ENCODE measurements around the gene AKAP12.
"Not testable (repeated sequence)": the region's sequence is repeated elsewhere in the genome, so short reads cannot be mapped to it uniquely, and the experiment has no call there.

AKAP12 gene

DNA sequence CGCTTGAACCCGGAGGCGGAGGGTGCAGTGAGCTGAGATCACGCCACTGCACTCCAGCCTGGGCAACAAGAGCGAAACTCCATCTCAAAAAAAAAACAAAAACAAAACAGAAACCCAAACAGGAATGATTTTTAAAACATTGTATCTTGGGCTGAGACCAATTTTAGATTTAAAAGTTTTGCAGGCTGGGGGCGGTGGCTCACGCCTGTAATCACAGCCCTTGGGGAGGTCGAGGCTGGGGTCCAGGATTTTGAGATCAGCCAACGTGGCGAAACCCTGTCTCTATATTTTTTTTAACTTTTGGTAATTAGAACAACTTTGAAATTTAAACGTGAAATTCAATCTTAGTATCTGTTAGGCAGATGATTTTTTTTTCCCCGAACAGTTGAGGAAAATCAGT lies 70.5 kb downstream of the AKAP12 start:
- no peak for DNase-seq (ENCODE audit: low read depth)

DNA sequence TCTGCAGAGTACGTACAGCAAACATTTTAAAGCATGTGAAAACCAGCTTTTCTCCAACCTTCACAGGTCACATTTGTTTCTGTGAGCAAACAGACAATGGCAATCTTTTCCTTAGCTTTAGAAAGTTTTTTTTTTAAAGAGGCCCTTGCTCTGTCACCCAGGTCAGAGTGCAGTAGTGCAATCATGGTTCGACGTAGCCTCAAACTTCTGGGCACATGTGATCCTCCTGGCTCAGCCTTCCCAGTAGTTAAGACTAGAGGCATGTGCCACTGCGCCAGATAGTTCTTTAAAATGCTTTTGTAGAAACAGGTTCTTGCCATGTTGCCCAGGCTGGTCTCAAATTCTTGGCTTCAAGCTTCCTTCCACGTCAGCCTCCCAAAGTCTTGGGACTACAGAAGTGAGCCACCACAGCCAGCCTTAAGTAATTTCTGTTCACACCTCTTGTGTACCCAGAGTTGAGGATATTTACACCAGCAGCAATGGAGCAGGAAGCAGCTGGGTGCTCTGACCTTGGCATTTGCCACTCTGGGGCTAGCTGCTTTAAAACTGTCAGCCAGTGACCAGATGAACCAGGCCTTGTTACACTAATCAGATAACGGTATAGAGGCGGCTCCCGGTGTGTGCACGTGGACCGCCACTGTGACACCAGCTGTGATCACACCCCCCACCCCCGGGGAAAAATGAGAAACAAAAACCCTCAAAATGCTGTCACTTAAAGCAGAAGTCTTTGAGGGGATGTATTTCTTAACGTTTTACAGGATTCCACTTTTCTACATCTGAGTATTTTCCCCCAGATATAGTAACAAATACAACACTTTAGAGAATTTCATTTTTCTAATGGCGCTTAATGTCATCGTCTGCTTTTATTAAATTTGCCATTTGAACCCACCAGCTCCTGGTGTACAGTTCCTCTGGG lies 71.3 kb downstream of the AKAP12 start:
- no peak for DNase-seq (ENCODE audit: low read depth)

DNA sequence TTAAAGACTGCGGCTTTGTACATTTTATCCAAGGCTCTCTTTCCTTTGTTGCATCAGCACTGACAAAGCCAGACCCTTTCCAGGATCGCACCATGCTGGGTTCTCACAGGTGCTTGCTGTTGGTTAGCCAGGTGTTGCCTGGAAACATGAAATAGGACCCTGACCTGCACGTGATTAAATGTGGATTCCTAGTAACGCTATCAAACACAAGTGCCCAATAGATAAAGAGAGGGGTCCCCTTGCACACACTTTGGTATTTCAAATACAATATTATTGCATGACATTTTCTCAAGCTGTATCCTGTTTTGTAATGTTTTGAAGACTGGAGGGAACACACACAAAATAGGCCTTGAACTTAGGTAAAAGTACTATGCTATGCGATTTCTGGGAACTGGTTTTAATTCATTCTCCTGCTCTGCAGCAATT lies 73.3 kb downstream of the AKAP12 start:
- no peak for DNase-seq (ENCODE audit: low read depth)

DNA sequence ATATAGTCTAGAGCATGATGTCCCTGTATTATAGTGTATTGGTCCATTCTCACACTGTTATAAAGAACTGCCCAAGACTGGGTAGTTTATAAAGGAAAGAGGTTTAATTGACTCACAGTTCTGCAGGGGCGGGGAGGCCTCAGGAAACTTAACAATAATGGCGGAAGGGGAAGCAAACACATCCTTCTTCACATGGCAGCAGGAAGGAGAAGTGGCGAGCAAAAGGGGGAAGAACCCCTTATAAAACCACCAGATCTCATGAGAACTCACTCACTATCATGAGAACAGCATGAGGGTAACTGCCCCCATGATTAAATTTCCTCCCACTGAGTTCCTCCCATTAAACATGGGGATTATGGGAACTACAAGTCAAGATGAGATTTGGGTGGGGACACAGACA lies 75.9 kb downstream of the AKAP12 start:
- not testable (repeated sequence) for DNase-seq (ENCODE audit: low read depth)

DNA sequence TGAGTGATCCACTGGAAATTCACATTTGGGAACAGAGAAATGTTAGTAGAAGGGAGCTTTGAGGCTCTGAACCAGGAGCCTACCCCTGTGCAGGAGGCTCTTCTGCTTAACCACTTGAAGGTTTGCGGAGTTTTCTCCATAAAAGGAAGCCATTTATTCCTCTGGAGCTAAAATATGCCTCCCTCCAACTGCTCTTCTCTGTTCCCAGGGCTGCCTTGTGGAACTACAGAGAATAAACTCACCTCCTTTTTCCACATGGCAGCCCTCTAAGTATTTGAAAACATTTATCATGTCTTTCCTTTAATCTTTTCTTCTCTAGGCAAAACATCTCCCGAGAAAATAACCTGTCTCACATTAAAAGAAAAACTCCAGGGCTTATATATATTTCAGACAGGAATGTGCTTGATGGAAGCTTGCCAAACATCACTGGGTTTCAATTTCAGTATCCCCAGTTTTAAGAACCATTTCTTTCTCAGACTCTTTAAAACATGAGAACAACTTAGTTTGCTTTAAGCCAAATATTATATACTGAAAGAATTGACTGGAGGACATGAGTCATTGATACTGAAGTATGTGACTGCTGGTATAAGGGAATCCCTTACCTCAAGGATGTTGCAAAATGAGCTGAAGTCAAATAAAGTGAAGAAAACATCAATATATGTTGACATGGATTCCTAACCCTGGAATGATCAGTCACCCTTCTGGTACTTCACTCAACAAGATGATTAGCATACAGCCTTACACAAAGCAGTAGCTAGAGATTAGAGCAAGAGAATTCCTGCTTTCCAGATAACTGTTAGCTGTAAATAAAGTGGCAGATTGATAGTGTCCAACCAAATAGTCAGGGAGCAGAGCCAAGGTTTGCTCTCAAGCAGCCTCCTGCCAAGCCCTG lies 77.6 kb downstream of the AKAP12 start:
- peak; percentile 89 for DNase-seq (ENCODE audit: low read depth)

DNA sequence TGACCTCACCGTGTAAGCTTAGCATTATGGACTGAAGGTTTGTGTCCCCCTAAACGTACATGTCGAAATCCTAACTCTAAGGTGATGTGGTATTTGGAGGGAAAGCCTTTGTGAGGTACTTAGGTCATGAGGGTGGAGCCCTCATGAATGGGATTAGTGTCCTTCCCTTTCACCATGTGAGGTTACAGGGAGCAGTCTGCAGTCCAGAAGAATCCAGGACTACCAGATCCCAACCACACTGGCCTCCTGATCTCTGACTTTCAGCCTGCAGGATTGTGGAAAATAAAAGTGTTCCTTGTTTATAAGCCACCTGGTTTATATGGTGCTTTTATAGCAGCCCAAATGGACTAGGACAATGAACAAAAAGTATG lies 78.2 kb downstream of the AKAP12 start:
- DNase-seq (ENCODE audit: low read depth), result no peak

DNA sequence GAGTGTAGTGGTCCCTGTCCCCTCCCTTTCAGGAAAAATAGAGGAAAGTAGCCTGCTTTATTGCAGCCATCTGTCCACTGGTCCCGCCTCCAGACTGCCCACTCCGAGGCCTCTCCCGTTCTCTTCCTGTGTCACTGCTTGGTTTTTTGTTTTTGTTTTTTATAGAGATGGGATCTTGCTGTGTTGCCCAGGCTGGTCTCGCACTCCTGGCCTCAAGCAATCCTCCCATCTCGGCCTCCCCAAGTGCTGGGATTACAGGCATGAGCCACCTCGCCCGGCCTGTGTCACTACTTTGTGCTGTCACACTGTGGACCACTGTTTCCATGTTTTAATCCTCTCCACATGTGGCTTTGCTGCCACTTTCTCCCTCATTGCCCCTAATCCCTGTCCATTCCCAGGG lies 80.4 kb downstream of the AKAP12 start:
- DNase-seq (ENCODE audit: low read depth), result no peak

DNA sequence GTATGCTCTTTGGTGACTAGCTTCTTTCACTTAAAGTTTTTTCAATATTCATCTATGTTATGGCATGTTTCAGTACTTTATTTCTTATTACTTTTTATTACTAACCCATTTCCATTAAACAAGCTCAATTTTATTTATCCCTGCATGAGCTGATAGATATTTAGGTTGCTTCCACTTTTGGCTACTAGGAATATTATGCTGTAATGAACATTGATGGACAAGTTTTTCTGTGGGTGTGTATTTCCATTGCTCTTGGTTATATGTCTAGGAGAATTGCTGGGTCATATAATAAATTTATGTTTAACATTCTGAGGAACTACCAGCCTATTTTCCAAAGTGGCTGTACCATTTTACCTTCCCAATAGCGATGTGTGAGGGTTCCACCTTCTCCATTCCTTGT lies 81.7 kb downstream of the AKAP12 start:
- DNase-seq (ENCODE audit: low read depth), result no peak

DNA sequence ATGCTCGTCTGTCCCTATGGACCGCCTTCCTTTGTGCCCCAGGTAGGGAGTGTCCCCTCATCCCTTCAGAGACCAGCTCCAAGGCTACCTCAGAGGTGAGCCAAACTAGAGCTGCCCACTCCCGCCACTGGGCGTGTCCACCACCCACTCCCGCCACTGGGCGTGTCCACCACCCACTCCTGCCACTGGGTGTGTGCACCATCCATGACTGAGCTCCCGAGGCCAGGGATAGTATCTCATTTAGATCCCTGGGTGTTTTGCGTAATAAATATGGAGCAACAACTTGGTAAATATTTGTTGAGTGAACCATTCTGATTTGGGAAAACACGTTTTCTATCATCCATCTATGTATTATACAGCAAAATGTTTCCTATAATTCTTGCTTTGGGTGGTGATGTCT lies 82.8 kb downstream of the AKAP12 start:
- no peak for DNase-seq (ENCODE audit: low read depth)

DNA sequence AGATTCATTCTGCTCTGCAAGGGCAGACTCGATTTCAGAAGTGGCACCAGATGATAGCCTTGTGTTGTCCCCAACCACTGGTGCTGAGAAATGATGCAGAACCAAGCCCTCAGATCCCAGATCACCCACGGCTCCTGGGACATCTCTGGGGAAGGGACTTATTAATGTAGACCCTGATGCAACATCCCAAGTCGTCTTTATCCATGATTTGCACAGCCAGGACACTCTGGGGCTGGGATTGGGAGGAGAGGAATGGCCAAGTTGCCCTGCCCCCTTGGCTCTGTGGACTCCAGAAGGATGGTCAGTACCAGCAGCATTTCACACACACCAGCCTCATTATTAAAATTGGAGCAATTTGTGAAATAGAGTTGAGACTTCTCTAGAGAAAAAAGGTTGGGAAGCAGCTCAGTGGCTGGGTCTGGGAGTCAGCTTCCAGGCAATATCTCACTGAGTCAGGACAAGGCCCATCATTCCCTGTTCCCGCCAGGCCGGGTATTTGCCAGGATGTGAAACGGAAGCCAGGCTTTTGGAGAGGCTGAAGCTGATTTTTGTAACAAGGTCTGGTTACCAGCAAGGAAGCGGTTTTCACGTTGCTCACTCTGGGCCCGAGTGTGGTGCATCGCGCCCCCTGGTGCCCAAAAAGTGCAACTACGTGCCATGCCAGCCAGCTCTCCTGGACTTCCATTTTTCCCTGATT lies 84.2 kb downstream of the AKAP12 start:
- DNase-seq (ENCODE audit: low read depth), result peak; percentile 93

DNA sequence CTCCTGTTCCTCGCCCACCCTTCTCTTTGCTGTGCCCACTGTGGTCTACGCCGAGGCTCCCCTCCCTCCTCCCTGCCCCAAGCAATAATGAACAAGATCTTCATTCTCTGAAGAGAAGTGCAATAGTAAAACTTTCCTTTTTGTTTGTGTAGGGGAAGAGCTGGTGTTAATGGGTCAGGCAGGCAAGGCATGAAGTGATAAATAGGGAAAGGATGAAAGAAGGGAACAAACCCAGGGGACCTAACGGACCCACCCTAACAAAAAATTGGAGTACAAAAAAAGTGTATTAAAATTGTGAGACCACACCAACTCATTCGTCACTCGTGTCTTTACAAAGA lies 84.7 kb downstream of the AKAP12 start:
- DNase-seq (ENCODE audit: low read depth), result no peak

DNA sequence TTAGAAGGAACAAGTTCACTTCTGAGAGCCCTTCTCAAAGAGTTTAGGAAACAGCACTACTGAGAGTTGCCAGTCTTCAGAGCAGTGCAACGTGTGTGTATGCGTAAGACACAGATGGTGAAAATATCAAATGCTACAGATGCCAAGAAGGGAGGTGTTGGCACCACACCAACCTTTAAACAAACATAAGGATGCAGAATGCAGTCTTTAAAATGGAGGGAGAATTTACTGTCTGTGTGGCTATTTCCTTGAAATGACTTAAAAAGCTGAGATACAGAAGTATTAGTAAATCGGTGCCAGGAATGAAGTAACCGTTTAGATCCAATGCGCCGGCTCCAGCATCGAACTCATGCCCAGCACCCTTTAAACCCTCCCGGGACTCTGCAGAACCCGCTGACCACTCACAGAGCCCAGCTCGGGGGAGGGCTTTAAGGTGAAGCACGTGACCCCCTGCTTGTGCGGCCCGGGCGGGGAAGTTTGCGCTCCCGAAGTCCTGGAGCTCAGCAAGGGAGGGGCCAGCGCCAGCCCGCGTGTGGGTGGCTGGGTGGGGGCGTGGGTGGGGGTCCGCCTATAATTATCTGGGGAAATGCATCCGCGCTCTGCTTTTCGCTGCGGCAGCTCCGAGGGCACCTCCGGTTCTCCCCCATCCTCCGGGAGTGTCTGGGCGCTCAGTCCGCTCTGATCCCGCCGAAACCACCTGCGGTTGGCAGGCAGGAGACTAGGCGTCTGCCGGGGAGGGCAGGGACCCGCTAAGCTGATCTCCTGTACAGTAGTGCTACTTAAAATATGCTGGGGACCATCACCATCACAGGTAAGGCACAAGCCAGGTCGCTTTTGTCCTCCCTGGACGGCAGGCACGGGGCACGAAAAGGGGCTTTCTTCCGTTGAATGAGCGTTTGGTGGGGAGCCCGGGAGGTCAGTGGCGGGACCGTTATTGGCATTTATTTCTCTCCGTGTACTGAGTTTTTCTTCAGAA lies 85.6 kb downstream of the AKAP12 start:
- DNase-seq (ENCODE audit: low read depth), result peak; percentile 80

DNA sequence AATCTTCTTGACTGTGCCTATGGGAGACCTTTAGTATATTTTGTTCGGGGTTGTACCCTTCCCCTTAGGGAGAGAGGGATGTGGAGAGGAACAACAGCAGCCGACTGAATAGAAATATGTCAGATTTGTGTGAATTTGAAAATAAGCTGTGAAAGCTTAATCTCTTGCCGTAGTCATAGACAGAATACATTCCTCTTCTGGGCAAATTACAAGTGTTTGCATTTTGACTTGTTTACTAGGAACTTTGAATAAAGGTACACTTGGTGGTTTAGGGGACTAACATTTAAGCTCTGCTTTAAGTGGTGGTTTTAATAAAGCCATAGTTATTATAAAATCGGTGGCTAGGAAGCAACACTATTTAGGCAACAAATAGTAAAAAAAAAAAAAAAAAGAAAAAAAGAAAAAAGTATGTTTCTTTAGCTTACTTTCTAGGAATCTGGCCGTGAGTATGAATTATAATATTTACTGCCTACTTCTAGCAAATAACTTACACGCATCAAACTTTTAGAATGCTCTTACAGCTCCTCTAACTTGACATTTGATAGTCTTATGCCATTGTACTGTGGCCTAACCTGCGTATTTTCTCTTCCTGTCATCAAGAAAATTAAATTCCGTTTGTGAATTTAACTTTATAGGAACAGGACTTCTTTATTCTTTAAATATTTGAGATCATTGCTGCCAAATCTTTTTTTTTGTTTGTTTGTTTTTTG lies 86.5 kb downstream of the AKAP12 start:
- DNase-seq (ENCODE audit: low read depth), result peak; percentile 13

DNA sequence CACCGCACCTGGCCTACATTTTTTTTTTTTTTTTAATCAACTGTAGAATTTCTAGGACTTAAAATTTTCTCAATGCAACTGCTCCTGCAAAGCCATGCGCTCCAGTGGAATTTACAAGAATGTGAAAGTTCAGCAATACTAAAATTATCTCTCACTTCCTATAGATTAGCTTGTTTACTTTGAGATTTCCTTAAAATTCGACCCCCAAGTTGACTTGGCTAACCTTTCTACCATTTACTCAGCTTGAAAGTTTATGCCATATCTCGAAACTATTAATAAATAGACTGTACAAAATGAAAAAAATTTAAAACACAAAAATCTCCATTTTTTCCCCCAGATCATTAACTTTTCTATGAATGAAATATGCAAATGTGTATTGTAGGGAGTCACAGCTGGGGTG lies 87.3 kb downstream of the AKAP12 start:
- no peak for DNase-seq (ENCODE audit: low read depth)

DNA sequence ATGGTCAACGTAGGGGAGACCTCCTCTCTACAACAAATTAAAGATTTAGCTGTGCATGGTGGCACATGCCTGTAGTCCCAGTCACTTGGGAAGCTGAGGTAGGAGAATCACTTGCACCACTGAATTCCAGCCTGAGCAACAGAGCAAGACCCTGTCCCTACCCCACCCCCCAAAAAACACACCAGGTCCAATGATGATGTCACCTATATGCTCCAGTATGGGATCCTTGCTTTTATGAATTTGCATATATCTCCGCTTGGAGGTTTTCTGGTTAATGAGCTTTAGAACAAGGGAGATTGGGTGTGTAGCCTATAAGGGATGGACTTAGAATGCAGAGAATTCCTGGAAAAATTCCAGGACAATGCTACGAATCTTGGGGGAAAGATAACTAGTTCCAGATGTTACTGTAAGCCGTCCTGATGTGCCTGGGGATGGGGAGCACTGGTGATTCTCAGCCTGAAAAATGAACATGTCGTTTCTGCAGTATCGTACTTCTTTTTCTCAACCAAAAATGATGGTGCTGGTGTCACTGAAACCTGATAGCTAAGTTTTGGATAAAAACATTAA lies 90.4 kb downstream of the AKAP12 start:
- DNase-seq (ENCODE audit: low read depth), result peak; percentile 94

DNA sequence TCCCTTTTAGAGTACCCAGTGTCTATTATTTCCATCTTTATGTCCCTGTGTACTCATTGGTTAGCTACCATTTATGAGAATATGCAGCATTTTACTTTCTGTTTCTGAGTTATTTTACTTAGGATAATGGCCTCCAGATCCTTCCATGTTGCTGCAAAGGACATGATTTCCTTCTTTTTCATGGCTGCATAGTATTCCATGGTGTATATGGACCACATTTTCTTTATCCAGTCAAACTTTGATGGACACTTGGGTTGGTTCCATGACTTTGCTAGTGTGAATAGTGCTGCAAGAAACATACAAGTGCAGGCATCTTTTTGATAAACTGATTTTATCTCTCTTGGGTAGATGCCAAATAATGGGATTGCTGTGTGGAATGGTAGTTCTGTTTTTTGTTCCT lies 96.2 kb downstream of the AKAP12 start:
- no peak for DNase-seq (ENCODE audit: low read depth)

DNA sequence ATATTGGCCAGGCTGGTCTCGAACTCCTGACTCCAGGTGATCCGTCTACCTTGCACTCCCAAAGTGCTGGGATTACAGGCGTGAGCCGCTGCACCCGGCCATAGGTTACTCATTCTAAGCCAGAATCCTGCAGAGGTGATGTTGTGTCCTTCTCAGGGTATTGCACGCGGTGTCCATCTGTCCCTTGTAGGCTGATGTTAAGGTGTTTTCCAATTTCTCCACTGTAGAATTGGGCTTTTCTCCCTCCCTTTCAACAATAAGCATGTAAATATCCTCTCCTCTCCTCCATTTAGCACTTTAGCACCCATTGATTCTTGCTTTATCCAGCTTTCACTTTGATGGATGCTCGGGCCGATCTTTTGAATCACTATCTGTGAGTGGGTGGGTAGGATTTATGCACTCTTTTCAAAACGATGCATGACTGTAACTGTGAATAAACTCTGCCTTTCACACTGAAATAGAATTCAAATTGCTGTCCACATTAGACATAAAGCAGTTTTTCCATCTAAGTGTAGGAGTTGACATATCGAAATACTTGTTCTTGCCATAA lies 99.0 kb downstream of the AKAP12 start:
- DNase-seq (ENCODE audit: low read depth), result no peak

DNA sequence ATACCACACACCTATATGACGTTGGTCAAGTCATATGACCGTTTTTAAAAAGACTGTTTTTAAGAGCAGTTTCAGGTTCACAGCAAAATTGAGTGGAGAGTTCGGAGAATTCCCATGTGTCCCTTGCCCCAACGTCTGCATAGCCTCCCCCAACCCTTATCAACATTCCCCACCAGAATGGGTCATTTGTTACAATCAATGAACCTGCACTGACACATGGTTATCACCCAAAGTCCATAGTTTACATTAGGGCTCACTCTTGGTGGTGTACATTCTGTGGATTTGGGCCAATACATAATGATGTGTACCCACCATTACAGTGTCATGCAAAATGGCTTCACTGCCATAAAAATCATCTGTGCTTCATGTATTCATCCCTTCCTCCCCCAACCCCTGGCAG lies 99.6 kb downstream of the AKAP12 start:
- DNase-seq (ENCODE audit: low read depth), result no peak

DNA sequence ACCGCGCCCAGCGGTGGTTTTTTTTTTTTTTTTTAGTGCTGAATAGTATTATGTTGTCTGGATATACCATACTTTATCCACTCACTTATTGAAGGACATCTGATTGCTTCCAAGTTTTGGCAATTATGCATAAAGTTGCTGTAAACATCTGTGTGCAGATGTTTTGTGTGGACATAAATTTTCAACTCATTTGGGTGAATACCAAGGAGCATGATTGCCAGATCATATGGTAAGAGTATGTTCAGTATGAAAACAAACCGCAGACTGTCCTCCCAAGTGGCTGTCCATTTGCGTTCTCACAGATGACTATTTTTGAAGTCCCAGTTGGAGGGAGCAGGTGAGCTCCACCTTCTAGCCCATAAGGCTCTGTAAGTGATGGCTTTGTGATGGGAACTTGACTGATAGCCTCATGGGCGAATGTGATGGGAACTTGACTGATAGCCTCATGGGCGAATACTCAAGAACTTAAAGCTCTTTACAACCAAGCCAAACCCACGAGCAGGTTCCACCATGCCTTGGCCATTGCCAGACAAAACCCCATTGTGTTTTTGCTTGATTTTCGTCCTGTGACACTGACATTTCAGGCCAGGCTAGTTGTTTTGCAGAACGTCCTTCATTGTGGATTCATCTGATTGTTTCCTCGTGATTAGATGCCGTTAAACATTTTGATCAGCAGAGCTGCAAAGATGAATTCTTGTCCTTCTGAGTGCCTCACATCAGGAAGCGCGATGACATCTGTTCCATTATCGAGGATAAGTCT lies 100.6 kb downstream of the AKAP12 start:
- no peak for DNase-seq (ENCODE audit: low read depth)

Measured in EH (cell line).